GM21447 (cell line): Measurements from ENCODE around the gene PPP1R9B.

Experiments
- ATAC-seq: cut with Tn5 transposase; IDR thresholded peaks from one replicate; pipeline ENCODE4 v1.9.1; 2021; ENCODE audit not compliant: unreplicated experiment

The PPP1R9B gene

GRCh38 chr17:50188531-50188920 lies 38.0 kb upstream of the PPP1R9B start:
- no peak for ATAC-seq

GRCh38 chr17:50187751-50188530 lies 37.5 kb upstream of the PPP1R9B start:
- no peak for ATAC-seq

DNA sequence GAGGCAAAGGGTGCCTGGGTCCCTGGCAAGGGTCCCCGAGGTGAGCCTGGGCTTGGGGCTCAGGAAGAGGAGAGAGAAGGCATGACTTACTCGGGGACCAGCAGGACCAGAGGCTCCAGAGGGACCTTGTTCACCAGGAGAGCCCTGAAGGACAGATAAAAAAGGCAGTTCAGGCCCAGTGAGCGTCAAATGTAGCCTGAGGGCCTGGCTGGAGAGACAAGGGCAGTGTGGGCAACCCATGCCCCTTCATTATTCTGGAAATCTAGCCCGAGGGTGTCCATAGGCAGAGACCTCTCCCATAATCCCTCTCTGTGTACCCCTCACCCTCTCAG lies 36.9 kb upstream of the PPP1R9B start:
- no peak for ATAC-seq

- no peak for ATAC-seq
Measured at GRCh38 chr17:50186661-50187393, 36.4 kb upstream of the PPP1R9B start.

DNA sequence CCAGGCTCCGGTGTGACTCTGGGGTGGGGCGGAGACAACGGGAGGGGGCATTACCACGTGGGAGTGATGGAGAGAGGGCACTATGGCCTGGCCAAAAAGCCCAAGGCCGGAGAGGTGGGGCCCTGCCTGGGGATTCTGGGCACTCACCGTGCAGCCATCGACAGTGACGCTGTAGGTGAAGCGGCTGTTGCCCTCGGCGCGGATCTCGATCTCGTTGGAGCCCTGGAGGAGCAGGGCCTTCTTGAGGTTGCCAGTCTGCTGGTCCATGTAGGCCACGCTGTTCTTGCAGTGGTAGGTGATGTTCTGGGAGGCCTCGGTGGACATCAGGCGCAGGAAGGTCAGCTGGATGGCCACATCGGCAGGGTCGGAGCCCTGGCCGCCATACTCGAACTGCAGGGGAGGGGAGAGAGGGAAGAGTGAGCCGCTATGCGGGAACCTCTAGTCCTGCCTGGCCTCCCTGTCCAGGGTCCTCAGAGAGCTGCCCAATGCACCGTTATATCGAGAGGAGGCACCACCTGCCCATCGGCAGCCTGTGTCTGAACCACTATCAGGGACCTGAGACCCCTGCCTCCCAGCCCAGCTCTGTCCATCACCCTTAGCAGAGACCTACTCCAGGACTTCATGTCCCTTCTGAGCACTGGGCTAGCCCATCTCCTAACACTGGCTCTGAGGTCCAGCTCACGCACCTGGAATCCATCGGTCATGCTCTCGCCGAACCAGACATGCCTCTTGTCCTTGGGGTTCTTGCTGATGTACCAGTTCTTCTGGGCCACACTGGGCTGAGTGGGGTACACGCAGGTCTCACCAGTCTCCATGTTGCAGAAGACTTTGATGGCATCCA lies 35.4 kb upstream of the PPP1R9B start:
- no peak for ATAC-seq

DNA sequence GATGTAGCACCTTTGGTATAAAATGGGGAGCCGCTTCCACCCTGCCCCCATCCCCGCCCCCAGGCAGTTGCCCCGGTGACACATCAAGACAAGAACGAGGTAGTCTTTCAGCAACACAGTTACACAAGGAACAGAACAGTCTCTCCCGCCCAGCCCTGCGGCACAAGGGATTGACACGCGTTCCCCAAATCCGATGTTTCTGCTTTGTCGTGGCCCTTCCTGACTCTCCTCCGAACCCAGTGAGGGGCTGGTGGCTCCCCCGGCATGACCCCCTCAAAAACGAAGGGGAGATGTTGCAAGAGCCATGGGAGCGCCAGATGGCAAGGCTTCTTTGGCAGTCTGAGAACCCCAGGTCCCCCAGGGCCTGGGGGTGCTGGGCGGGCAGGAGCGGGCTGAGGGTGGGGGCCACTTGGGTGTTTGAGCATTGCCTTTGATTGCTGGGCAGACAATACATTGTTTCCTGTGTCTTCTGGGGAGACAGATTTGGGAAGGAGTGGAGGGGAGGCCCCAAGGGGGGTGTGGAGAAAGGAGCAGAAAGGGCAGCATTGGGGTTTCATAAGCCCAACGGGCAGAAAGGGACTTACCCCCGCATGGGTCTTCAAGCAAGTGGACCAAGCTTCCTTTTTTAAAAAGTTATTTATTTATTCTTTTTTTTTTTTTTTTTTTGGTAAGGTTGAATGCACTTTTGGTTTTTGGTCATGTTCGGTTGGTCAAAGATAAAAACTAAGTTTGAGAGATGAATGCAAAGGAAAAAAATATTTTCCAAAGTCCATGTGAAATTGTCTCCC lies 34.3 kb upstream of the PPP1R9B start:
- no peak for ATAC-seq

DNA sequence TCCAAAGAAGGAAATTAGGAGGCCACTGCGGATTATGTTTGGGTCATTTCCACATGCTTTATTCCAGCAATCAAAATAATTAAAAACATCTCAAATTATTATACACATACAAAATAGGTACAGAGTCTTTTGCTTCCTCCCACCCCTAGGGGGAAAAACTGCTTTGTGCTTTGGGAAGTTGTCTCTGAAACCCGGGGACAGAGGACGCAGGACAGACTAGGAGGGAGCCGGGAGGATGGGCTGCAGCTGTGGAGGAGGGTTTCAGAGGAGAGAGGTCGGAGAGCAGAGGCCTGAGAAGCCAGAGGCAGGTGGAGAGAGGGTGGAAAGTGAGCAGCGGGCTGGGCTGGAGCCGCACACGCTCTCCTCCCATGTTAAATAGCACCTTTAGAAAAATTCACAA lies 33.6 kb upstream of the PPP1R9B start:
- ATAC-seq: no peak

DNA sequence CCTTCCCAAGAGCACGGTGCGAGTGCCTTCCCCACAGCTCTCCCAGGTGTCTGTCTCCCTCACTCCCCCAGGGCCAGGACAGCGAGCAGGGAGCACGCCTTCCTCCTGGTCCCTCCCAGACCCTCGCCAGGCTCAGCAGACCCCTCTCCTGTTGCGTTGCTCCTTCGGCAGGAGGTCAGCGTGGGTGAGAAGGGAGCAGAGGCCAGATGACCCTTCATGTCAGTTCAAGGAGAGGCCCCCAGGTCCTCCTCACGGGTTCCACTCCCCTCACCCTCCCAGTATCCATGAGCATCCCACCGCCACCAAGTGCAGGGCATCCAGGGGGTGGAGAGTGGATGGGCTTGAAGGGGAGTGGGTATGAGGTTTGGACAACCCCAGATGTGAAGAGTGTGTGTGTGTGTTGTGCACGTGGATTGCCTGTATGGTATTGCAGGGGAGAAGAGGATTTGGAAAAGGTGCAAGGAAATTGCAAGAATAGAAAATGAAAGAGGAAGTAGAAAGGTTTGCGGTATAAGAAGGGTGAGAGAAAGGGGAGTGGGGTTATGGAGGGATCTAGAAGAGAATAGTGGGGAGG lies 33.0 kb upstream of the PPP1R9B start:
- ATAC-seq: no peak

DNA sequence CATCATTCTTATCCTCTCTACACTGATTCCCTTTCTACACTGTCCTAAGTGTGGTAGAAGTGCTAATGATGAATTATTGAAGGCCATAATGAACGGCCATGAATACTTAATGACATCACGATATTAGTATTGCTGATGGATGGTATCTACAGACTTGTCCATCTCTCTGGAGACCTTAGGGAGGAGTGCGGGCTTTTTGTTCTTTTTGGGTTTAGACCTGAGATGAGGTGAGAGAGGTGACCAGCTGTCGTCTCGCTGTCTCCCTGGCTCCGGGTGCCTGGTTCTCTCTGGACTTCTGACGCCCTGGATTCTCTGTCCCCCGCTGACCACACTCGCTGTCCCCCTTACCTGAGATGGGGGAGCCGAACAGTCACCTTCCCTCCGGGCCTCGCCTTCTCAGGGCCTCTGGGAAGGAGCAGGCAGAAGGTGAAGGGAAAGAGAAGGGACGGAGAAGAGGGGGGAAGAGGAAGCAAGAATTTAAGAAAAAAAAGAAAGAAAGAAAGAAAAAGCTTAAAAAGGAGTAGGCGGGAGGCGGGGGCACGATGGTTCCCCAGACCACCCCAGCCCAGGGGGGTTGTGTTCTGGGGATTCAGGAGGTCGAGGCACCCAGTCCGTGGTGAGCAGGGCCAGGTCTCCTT lies 32.4 kb upstream of the PPP1R9B start:
- ATAC-seq: no peak

DNA sequence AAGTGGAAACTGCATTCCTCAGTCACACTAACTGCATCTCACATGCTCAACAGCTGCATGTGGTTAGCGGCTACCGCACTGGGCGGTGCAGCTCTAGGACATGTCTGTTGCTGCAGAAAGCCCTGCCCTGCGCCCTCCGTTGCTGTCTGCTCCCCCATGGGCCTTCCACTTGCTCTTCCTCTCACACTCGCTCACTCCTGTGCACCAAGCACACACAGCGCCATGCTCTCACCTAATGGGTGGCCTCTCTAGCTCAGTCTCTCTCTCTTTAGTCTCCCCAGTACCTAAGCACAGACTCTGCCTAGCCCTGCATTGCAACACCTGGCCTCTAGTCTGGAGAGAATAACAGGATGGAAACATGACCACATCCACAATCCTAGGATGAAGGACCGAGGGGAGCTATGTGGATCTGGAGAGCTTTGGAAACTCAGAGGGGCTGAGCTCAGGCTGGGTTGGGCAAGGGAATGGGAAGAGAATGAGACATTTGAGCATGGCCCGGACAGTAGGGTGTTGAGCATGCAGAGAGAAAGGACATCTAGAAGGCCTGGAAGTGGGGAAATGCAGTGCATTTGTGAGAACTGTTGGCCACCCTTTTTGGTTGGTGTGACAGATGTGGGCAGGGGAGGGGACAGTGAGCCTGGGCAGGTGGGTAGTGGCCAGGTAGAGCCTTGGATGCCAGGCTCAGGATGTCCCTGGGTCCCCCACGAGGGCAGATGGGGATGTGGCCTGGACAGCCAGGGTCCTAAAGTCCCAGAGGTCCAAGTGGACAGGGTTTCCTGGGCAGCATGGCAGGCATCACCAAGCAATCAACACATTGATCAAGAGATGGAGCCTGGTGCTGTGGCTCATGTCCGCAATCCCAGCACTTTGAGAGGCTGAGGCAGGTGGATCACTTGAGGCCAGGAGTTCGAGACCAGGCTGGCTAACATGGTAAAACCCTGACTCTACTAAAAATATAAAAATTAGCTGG lies 31.4 kb upstream of the PPP1R9B start:
- no peak for ATAC-seq

DNA sequence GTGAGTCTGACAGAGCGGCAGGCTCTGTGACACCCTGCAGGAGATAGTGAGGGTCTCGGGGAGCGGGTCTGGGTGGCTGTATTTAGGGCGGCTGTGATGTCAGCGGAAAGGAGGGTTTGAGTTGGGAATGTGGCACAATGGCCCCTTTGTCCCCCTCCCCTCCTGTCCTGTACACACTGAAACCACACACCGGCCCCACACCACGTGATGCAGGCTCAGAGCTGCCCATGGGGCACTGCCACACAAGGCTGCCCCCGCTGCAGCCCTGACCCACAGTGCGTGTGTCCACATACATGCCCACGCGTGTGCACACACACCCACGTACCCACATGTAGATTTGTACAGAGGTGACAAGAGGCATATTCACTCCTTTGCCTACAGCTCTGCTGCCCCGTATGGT lies 30.7 kb upstream of the PPP1R9B start:
- no peak for ATAC-seq

- ATAC-seq: no peak
Measured at GRCh38 chr17:50180620-50181019, 30.1 kb upstream of the PPP1R9B start.

DNA sequence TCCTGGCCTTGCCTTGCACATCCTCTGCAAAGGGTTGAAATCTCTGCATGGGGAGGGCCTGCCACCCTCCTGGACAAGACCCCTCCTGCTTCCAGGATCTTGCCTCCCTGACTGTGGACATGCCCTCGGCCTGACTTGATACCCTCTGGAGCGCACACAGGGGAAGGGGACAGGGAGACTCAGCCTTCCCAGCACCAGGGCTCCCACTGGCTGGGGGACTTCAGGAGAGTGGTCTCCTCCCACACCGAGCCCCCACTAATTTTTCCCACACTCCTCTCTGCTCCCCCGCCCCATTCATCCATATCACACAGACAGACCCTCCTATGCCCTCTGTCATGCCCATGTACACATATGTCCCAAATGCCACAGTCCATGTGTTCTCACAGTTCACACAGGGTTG lies 29.6 kb upstream of the PPP1R9B start:
- ATAC-seq: no peak

- peak; percentile 71 for ATAC-seq
Measured at GRCh38 chr17:50177983-50178834, 27.7 kb upstream of the PPP1R9B start.

- no peak for ATAC-seq
Measured at GRCh38 chr17:50177476-50177875, 27.0 kb upstream of the PPP1R9B start.

GRCh38 chr17:50176559-50177357 lies 26.3 kb upstream of the PPP1R9B start:
- ATAC-seq: no peak
